ENCODE data around the gene RGS3. TPM values are rescaled to one million over a fixed set of nuclear protein-coding genes. Genes with fewer than 3 reads are reported as not detected.

RGS3 gene
- total RNA-seq, 1 donor from 2014 or later: 158 TPM

DNA sequence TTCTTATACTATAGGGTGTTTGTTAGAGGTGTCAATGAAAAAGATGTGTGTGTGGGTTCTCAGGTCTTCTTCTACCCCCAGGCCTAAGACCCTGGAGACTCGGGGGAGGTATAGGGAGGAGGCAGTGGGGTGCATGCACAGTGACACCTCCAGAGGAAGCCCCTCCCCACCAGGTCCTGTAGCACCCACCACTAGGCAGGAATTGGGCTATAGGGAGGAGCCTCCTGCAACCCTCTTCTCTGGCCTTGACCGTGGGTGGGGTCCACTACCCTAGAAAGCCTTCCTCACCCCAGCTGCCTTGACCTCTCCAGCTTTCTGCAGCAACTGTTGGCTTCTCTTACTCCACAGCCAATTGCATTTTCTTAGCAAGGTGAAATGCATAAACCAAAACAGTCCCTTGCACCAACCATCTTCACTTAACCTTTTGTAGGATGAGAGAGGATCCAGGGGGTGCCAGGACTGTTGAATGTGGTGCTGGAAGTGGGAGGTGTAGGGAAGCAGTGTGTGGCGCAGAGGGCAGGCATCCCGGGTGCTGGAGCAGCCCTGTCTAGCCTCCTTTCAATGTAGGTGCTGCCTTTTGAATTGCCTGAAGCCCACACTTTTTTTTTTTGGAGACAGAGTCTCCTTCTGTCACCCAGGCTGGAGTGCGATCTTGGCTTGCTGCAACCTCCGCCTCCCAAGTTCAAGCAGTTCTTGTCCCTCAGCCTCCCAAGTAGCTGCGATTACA, 128.5 kb downstream of the RGS3 start:
- Histone ChIP-seq H3K27me3 (ENCODE audit: control insufficient read depth, insufficient read depth, low read length) (no peaks in the 10 kb centered on the region), H3K36me3 (ENCODE audit: control insufficient read depth, insufficient read depth, low read length) (peaks cover 2% of the 10 kb centered on the region), H3K4me3 (ENCODE audit: low read depth, low read length) (no peak overlapping the region)
- no peak for DNase-seq (ENCODE audit: low read depth)
- TF ChIP-seq, protein P1, sequence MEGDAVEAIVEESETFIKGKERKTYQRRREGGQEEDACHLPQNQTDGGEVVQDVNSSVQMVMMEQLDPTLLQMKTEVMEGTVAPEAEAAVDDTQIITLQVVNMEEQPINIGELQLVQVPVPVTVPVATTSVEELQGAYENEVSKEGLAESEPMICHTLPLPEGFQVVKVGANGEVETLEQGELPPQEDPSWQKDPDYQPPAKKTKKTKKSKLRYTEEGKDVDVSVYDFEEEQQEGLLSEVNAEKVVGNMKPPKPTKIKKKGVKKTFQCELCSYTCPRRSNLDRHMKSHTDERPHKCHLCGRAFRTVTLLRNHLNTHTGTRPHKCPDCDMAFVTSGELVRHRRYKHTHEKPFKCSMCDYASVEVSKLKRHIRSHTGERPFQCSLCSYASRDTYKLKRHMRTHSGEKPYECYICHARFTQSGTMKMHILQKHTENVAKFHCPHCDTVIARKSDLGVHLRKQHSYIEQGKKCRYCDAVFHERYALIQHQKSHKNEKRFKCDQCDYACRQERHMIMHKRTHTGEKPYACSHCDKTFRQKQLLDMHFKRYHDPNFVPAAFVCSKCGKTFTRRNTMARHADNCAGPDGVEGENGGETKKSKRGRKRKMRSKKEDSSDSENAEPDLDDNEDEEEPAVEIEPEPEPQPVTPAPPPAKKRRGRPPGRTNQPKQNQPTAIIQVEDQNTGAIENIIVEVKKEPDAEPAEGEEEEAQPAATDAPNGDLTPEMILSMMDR (IDR thresholded peaks at IDR 0.05; ENCODE audit: insufficient read depth, low read length, poor library complexity, severe bottlenecking): no peak

DNA sequence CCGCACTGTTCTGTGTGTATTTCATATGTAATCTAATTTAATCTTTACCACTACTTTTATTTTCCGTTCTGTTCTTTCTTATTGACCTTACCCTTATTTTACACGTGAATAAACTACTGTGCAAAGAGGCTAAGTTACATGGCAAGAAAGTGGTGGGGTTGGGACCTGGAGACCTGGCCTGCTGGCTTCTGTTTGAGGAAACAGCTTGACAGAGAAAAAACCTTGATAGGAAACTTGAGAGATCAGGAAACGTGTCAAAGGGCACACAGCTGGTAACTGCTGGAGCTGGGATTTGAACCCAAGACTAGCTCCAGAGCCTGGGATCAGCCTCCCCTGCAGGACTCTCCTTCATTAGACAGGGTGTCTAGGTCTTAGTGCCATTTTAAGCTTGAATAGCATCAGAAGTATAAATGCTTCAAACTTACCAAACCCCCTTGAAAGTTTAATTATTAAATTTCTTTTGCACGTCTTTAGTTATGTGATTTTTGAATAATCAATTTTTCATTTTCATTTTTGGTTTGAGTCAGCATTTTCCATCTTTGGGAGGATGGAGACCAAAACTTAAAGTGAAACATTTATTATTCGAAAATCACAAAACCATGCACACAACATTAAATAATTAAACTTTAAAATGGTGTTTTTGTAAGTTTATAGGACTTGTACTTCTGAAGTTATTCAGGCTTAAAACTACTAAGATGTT, 129.5 kb downstream of the RGS3 start:
- no peaks in the 10 kb centered on the region for H3K27me3 ChIP-seq (ENCODE audit: control insufficient read depth, insufficient read depth, low read length)
- H3K4me3 ChIP-seq (ENCODE audit: low read depth, low read length): no peak overlapping the region
- peaks cover 3% of the 10 kb centered on the region for H3K36me3 ChIP-seq (ENCODE audit: control insufficient read depth, insufficient read depth, low read length)
- TF ChIP-seq, protein P1 (IDR thresholded peaks at IDR 0.05; ENCODE audit: insufficient read depth, low read length, poor library complexity, severe bottlenecking): no peak
- DNase-seq (ENCODE audit: low read depth): no peak

DNA sequence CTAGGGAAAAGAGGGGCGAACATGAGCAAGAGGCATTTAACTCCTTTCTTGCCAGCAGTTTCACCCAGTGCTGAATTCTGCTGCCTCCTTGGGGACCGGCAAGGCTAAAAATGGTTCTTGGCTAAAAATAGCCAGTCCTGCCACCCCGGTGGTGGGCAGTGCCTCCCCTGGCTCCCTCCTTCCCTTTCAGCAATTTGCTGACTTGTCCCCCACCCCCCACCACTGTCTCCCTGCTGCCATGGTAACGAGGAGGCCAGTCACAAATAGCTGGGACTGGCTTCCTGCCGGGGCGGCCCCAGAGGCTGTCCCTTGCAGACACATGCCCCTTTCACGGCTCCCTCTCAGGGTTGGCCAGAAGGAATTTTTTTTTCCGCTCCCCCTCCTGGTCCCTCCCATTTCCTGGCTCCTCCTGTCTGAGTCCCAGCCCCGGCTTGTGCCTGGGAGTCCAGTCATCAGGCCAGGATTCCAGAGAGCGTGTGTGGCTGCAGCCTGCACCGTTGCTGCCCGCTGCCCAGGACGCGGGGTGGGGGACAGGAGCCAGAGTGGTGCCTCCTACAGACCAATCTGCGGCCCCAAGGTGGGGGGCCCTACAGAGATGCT, 130.3 kb downstream of the RGS3 start:
- peak; percentile 97 for DNase-seq (ENCODE audit: low read depth)
- Histone ChIP-seq H3K27me3 (ENCODE audit: control insufficient read depth, insufficient read depth, low read length) (no peaks in the 10 kb centered on the region), H3K4me3 (ENCODE audit: low read depth, low read length) (peak overlapping the region; percentile 77), H3K36me3 (ENCODE audit: control insufficient read depth, insufficient read depth, low read length) (peaks cover 3% of the 10 kb centered on the region)
- TF ChIP-seq, protein P1 (IDR thresholded peaks at IDR 0.05; ENCODE audit: insufficient read depth, low read length, poor library complexity, severe bottlenecking): no peak

DNA sequence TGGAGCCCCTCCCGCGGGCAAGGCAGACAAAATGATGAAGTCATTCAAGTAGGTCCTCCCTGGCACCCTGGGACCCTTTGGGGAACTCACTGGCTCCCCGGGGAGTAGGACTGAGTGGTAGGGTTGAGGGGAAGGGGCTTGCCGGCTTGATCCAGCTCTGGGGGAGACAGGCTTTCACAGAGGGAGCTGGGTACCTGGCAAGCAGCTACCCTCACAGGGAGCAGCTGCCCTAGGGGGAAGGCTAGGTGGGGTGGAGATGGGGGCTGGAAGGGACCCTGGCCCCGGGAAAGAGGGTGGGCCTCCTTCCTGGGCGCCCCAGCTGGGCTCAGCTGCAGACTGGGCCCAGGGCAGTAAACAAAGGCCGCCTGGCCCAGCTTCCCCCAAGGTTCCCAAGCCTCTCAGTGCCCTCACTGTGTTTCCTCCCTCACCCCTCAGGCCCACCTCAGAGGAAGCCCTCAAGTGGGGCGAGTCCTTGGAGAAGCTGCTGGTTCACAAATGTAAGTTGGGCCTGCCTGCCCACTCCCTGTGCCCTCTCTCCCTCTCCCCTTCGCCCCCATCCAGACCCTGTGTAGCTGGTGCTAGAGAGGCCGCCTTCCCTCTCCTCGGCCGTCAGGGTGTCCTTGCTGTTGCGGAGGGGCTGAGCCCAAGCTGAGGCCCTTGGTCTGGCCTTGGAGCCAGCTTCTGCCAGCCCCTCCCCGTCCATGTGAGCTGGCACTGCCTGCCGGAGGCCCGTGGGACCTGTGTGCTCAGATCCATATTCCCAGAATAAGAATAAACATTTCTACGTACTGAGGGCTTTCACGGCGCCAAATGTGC, 131.2 kb downstream of the RGS3 start:
- no peaks in the 10 kb centered on the region for H3K27me3 ChIP-seq (ENCODE audit: control insufficient read depth, insufficient read depth, low read length)
- H3K36me3 ChIP-seq (ENCODE audit: control insufficient read depth, insufficient read depth, low read length): peaks cover 3% of the 10 kb centered on the region
- DNase-seq (ENCODE audit: low read depth): no peak
- TF ChIP-seq, protein P1 (IDR thresholded peaks at IDR 0.05; ENCODE audit: insufficient read depth, low read length, poor library complexity, severe bottlenecking): no peak
- peak overlapping the region; percentile 77 for H3K4me3 ChIP-seq (ENCODE audit: low read depth, low read length)

DNA sequence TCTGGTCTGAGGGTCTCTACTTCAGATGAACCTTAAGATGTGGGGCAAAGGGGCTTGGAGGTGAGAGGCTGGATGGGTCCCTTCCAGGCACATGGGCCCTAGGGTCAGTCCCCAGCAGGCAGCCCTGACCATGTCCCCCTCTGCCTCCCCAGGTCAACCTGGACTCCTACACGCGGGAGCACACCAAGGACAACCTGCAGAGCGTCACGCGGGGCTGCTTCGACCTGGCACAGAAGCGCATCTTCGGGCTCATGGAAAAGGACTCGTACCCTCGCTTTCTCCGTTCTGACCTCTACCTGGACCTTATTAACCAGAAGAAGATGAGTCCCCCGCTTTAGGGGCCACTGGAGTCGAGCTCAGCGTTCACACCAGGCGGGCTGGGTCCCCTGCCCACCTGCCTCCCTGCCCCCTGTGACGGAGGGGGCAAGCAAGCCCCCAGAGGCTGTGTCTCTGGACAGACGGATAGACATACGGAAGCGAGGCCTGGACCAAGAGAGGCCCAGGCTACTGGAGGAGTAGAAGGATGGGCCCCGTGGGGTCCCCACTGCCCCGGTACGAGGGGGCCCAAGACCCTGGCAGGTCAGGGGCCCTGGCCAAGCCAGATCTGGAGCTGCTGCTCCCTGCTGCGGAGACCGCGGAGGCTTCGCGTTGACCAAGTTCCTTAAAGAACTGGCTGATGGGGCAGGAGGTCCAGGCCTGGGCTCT, 133.2 kb downstream of the RGS3 start:
- DNase-seq (ENCODE audit: low read depth): no peak
- no peak overlapping the region for H3K4me3 ChIP-seq (ENCODE audit: low read depth, low read length)
- peaks cover 3% of the 10 kb centered on the region for H3K36me3 ChIP-seq (ENCODE audit: control insufficient read depth, insufficient read depth, low read length)
- TF ChIP-seq, protein P1 (IDR thresholded peaks at IDR 0.05; ENCODE audit: insufficient read depth, low read length, poor library complexity, severe bottlenecking): no peak
- no peaks in the 10 kb centered on the region for H3K27me3 ChIP-seq (ENCODE audit: control insufficient read depth, insufficient read depth, low read length)

All from kidney epithelial cell (primary cell).